Lower leg skin (tissue), 4 donors: ENCODE measurements around the gene MAPK12. TPM values are rescaled to one million over a fixed set of nuclear protein-coding genes. Genes with fewer than 3 reads are reported as not detected.

Source experiments
- DNase-seq, 2 donors: peaks; one replicate each; pipeline ENCODE4 v3.0.0-alpha.2; 2019; ENCODE audit warnings: low spot score in 2 of 2
- H3K4me3 ChIP-seq: fragments of 200-600 bp; sonication (generic); 2 replicates; pipeline ENCODE4 v1.5.1; 2017; ENCODE audit warnings: mild to moderate bottlenecking, low read depth; ENCODE audit not compliant: poor library complexity, severe bottlenecking
- POLR2A ChIP-seq, 2 donors: fragments of 450-650 bp; IDR thresholded peaks; one replicate each; pipeline ENCODE4 v1.6.1; 2016 to 2017; ENCODE audit warnings: antibody characterized with exemption in 2 of 2, mild to moderate bottlenecking in 1 of 2, moderate library complexity in 1 of 2
- WGBS, 2 donors: methylation state at CpG; one replicate each; pipeline ENCODE4 v1.1.5; 2018; 5-methylcytosine and 5-hydroxymethylcytosine counted together
- intact Hi-C: fragments of 100-400 bp; cut with DNase I; formaldehyde crosslinking; loops from one replicate; pipeline ENCODE4 v1.15.0; 2023; ENCODE audit warnings: low total_unique reads
- total RNA-seq, 4 donors: library from RNA; depleted of rRNA; stranded (reverse); fragments of >200 nt; gene quantifications; one replicate each; pipeline ENCODE4 v1.1.0, GENCODE V29; 2016
- TF ChIP-seq, protein P1 (sequence below), 3 donors: fragments of 450-650 bp; IDR thresholded peaks; one replicate each; pipeline ENCODE4 v1.5.1; 2016; ENCODE audit warnings: antibody characterized with exemption in 3 of 3, mild to moderate bottlenecking in 3 of 3, moderate library complexity in 2 of 3

MAPK12 gene
- total RNA-seq, 4 donors from 2014 or later, result 0.99 to 3.5 (median 1.8) TPM

DNA sequence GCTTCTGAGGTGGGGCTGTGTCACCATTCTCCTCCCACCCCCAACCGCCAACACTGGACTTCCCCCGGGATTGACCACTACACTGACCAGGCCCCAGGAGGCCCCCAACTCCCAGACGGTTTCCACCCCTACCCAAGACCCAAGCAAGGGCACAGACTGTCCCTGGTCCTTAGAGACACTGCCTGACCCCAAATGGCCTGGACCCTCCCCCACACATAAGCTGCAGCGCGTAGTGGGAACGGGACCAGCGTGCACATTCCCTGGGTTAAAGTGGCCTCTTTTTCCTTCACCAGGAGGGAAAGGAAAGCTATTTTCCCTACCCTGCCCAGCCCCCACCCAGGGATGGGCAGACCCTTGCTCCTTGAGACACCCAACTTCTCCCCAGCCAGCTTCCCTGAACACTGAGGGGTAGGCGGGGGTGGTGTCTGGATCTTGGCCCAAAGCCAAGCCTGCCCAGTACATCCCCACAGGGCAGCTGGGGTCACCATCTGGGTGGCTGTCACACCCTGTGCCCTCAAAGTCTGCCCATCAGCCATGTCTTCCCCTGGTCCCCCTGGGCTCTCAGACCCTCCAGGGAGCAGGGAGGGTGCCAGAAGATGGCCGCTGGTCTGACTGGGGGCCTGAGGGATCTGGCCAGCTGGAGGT, 1.6 kb upstream of the MAPK12 start:
- TF ChIP-seq, protein P1, sequence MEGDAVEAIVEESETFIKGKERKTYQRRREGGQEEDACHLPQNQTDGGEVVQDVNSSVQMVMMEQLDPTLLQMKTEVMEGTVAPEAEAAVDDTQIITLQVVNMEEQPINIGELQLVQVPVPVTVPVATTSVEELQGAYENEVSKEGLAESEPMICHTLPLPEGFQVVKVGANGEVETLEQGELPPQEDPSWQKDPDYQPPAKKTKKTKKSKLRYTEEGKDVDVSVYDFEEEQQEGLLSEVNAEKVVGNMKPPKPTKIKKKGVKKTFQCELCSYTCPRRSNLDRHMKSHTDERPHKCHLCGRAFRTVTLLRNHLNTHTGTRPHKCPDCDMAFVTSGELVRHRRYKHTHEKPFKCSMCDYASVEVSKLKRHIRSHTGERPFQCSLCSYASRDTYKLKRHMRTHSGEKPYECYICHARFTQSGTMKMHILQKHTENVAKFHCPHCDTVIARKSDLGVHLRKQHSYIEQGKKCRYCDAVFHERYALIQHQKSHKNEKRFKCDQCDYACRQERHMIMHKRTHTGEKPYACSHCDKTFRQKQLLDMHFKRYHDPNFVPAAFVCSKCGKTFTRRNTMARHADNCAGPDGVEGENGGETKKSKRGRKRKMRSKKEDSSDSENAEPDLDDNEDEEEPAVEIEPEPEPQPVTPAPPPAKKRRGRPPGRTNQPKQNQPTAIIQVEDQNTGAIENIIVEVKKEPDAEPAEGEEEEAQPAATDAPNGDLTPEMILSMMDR (IDR thresholded peaks at IDR 0.05), result no peak
- no peak for TF ChIP-seq POLR2A (IDR thresholded peaks at IDR 0.05)
- intact Hi-C loops, result no loop called here
- no peak overlapping the region for H3K4me3 ChIP-seq
- 59 to 72% methylated on average over 9 of the region's 9 CpGs for WGBS, 2 donors
- no peak for DNase-seq

DNA sequence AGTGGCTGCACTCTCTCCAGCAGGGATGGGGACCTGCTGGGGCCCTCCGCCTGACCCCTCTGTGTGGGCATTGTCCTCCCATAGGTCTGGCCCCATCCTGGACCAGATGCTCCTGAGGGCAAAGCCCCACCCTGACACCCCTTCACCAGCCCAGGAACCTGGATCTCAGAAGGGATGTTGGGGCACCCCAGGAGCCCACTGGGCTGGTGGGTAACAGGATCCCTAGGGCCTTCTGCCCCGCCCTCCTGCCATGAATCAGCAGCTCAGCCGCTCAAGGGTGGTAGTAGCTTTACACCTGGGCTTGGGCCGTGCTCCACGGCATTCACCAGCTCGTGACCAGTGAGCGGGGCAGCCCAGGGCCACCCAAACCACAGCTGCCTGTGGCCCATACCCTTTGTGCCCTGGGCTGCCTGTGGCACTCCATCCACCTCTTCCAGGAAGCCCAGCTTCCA, 1.0 kb upstream of the MAPK12 start:
- 52 to 53% methylated on average over 3 to 7 of the region's 7 CpGs for WGBS, 2 donors
- intact Hi-C loops, result no loop called here
- no peak for DNase-seq

GRCh38 chr22:50260801-50261614, 475 bp downstream of the MAPK12 start:
- WGBS, 2 donors, result 2 to 3% methylated on average over 20 to 56 of the region's 92 CpGs
- DNase-seq, result no peak
- TF ChIP-seq POLR2A (IDR thresholded peaks at IDR 0.05), result no peak
- TF ChIP-seq, protein P1 (IDR thresholded peaks at IDR 0.05), result no peak
- intact Hi-C loops, result no loop called here
- H3K4me3 ChIP-seq, result no peak overlapping the region

More for the DNA sequence above, 1.0 kb upstream of the MAPK12 start:
- TF ChIP-seq, protein P1 (IDR thresholded peaks at IDR 0.05), result no peak
- no peak for TF ChIP-seq POLR2A (IDR thresholded peaks at IDR 0.05)
- no peak overlapping the region for H3K4me3 ChIP-seq

DNA sequence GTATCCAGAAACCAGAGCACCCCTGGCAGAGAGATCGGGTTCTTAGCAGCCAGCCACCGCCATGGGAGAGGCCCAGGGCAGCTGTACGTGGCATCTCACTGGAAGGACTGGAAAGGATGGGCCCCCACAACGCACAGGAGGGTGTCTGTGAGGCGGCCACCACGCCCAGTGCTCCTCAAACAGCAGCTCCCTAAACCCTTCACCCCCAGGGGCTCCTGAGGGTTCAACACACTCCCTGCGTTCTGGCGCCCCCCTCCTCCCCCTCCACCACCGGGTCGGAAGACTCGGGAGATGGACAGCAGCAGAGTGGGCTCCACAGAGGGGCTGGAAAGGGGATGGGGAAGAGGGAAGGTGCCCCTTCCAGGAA, 1.1 kb downstream of the MAPK12 start:
- DNase-seq, result no peak
- intact Hi-C loops, result no loop called here
- H3K4me3 ChIP-seq, result no peak overlapping the region
- 23% methylated on average over 9 to 10 of the region's 11 CpGs for WGBS, 2 donors
- no peak for TF ChIP-seq POLR2A (IDR thresholded peaks at IDR 0.05)
- TF ChIP-seq, protein P1 (IDR thresholded peaks at IDR 0.05), result no peak

DNA sequence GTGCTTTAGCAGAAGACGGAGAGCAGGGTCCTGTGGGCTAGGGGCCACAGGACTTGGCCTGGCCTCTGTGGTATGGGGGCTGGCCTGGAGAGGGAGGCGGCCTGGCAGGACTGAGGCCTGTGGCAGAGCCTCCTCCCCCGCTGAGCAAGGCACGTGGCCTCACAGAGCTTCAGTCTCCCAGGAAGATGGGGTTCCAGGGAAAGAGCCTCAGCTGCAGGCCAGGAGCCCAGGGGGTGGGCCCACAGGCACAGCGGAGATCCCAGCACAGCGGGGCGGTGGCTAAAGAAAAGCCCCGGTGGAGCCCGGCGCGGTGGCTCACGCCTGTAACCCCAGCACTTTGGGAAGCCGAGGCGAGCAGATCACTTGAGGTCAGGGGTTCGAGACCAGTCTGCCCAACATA, 2.2 kb downstream of the MAPK12 start:
- intact Hi-C loops, result no loop called here
- TF ChIP-seq, protein P1 (IDR thresholded peaks at IDR 0.05), result no peak
- no peak for TF ChIP-seq POLR2A (IDR thresholded peaks at IDR 0.05)
- WGBS, 2 donors, result 88 to 91% methylated on average over 15 of the region's 15 CpGs

More for the DNA sequence above, 2.2 kb downstream of the MAPK12 start:
- H3K4me3 ChIP-seq, result no peak overlapping the region
- no peak for DNase-seq
